Measurements from ENCODE around the gene UBXN10.

- TF ChIP-seq CTCF (conservative IDR thresholded peaks at IDR 0.05; ENCODE audit: low read length) (no peak), EZH2phosphoT487 (IDR thresholded peaks at IDR 0.05; ENCODE audit: borderline replicate concordance, low read depth, low read length) (no peak)
These were observed 13.8 kb upstream of the UBXN10 start for GRCh38 chr1:20172033-20172590.
